ENCODE measurements around the gene MARK3.

DNA sequence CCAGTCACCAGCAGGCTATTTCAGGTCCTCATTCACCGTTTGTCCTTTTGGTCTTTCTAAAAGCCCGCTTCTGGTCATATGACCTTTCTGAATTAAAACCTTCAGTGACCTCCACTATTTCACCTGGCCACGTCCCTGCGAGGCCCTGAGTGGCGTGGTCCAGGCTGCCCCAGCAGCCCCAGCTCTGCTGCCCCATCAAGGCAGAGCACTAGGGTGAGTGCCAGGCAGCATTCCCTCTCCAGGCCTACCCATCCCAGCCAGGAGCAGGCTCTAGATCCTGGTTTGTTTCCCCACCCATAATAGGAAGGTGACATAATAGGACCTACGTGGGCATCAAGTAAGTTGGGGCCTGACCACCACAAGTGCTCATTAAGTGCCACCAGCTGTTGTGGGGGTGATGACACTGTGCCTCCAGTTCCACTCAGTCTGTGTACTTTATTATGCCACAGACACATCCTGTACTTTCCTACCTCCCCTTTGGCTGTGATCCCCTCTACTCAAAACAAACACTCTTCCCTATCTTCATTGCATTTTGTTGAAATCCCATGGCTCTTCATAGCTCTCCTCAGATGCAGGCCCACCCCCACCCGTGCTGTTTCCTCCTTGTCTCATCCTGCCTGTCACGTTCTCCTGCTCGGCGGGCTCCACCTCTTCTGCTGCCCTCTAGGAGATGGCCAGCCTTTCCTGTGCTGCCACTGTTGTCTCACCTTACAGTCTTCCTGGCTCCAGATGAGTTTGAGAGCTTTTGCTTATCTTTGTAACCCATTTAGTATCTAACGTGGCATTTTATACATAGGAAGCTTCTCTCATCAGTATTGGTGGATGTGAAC lies 116.0 kb downstream of the MARK3 start:
- TF ChIP-seq, protein P1, sequence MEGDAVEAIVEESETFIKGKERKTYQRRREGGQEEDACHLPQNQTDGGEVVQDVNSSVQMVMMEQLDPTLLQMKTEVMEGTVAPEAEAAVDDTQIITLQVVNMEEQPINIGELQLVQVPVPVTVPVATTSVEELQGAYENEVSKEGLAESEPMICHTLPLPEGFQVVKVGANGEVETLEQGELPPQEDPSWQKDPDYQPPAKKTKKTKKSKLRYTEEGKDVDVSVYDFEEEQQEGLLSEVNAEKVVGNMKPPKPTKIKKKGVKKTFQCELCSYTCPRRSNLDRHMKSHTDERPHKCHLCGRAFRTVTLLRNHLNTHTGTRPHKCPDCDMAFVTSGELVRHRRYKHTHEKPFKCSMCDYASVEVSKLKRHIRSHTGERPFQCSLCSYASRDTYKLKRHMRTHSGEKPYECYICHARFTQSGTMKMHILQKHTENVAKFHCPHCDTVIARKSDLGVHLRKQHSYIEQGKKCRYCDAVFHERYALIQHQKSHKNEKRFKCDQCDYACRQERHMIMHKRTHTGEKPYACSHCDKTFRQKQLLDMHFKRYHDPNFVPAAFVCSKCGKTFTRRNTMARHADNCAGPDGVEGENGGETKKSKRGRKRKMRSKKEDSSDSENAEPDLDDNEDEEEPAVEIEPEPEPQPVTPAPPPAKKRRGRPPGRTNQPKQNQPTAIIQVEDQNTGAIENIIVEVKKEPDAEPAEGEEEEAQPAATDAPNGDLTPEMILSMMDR (IDR thresholded peaks at IDR 0.05) = no peak
- TF ChIP-seq POLR2A (IDR thresholded peaks at IDR 0.05) (no peak), EP300 (IDR thresholded peaks at IDR 0.05) (no peak)
